ENCODE results near the gene SMTNL2.
"Not testable (repeated sequence)": the region's sequence is repeated elsewhere in the genome, so short reads cannot be mapped to it uniquely, and the experiment has no call there.

The SMTNL2 gene

GRCh38 chr17:4587803-4588202 lies 3.5 kb downstream of the SMTNL2 start:
- TF ChIP-seq CTCF (IDR thresholded peaks at IDR 0.05; ENCODE audit: low read length) (no peak), EZH2 (optimal IDR thresholded peaks at IDR 0.05; ENCODE audit: low read depth, low read length) (no peak), EZH2phosphoT487 (IDR thresholded peaks at IDR 0.05; ENCODE audit: low read length) (no peak)
- H3K4me2 ChIP-seq (ENCODE audit: low read depth, low read length), result no peak overlapping the region
- no peak overlapping the region for H2AFZ ChIP-seq (ENCODE audit: low read length)
- H3K4me3 ChIP-seq (ENCODE audit: low read length), result no peak overlapping the region
- H3K9me3 ChIP-seq (replicated peaks; ENCODE audit: insufficient read depth, low read length), result no peaks in the 10 kb centered on the region
- no peak overlapping the region for H3K9ac ChIP-seq (ENCODE audit: low read length)
- no peaks in the 10 kb centered on the region for H3F3A ChIP-seq (ENCODE audit: insufficient read depth, low read length)
- no peaks in the 10 kb centered on the region for H3K9me2 ChIP-seq (replicated peaks; ENCODE audit: insufficient read depth, low read length)
- peaks cover 92% of the 10 kb centered on the region for H3K27me3 ChIP-seq (replicated peaks; ENCODE audit: insufficient read depth, low read length)
- H3K79me2 ChIP-seq (ENCODE audit: low read length), result no peaks in the 10 kb centered on the region
- H3K36me3 ChIP-seq (replicated peaks; ENCODE audit: insufficient read depth, low read length), result no peaks in the 10 kb centered on the region
- DNase-seq, result no peak
- no peaks in the 10 kb centered on the region for H4K20me1 ChIP-seq (ENCODE audit: insufficient read depth, low read length)
- no peaks in the 10 kb centered on the region for H3K4me1 ChIP-seq (ENCODE audit: low read length)
- H3K27ac ChIP-seq (ENCODE audit: low read length), result no peak overlapping the region

GRCh38 chr17:4588391-4588790 lies 4.1 kb downstream of the SMTNL2 start:
- H3K36me3 ChIP-seq (replicated peaks; ENCODE audit: insufficient read depth, low read length), result no peaks in the 10 kb centered on the region
- peaks cover 91% of the 10 kb centered on the region for H3K27me3 ChIP-seq (replicated peaks; ENCODE audit: insufficient read depth, low read length)
- no peak overlapping the region for H2AFZ ChIP-seq (ENCODE audit: low read length)
- H3K27ac ChIP-seq (ENCODE audit: low read length), result no peak overlapping the region
- no peak overlapping the region for H3K4me2 ChIP-seq (ENCODE audit: low read depth, low read length)
- no peak overlapping the region for H3K9ac ChIP-seq (ENCODE audit: low read length)
- no peaks in the 10 kb centered on the region for H3K79me2 ChIP-seq (ENCODE audit: low read length)
- TF ChIP-seq CTCF (IDR thresholded peaks at IDR 0.05; ENCODE audit: low read length), result no peak
- no peak for TF ChIP-seq EZH2 (optimal IDR thresholded peaks at IDR 0.05; ENCODE audit: low read depth, low read length)
- TF ChIP-seq EZH2phosphoT487 (IDR thresholded peaks at IDR 0.05; ENCODE audit: low read length), result no peak
- no peaks in the 10 kb centered on the region for H3F3A ChIP-seq (ENCODE audit: insufficient read depth, low read length)
- no peak overlapping the region for H3K4me3 ChIP-seq (ENCODE audit: low read length)
- no peak for DNase-seq
- H3K9me3 ChIP-seq (replicated peaks; ENCODE audit: insufficient read depth, low read length), result no peaks in the 10 kb centered on the region
- H3K9me2 ChIP-seq (replicated peaks; ENCODE audit: insufficient read depth, low read length), result no peaks in the 10 kb centered on the region
- no peaks in the 10 kb centered on the region for H4K20me1 ChIP-seq (ENCODE audit: insufficient read depth, low read length)
- H3K4me1 ChIP-seq (ENCODE audit: low read length), result no peaks in the 10 kb centered on the region

GRCh38 chr17:4588898-4589625 lies 4.7 kb downstream of the SMTNL2 start:
- no peaks in the 10 kb centered on the region for H3F3A ChIP-seq (ENCODE audit: insufficient read depth, low read length)
- no peak overlapping the region for H3K9ac ChIP-seq (ENCODE audit: low read length)
- TF ChIP-seq EZH2phosphoT487 (IDR thresholded peaks at IDR 0.05; ENCODE audit: low read length) (no peak), EZH2 (optimal IDR thresholded peaks at IDR 0.05; ENCODE audit: low read depth, low read length) (no peak), CTCF (IDR thresholded peaks at IDR 0.05; ENCODE audit: low read length) (no peak)
- H3K27me3 ChIP-seq (replicated peaks; ENCODE audit: insufficient read depth, low read length), result peaks cover 89% of the 10 kb centered on the region
- no peaks in the 10 kb centered on the region for H3K79me2 ChIP-seq (ENCODE audit: low read length)
- H3K27ac ChIP-seq (ENCODE audit: low read length), result no peak overlapping the region
- no peaks in the 10 kb centered on the region for H3K36me3 ChIP-seq (replicated peaks; ENCODE audit: insufficient read depth, low read length)
- no peaks in the 10 kb centered on the region for H3K4me1 ChIP-seq (ENCODE audit: low read length)
- H3K9me2 ChIP-seq (replicated peaks; ENCODE audit: insufficient read depth, low read length), result no peaks in the 10 kb centered on the region
- no peak overlapping the region for H3K4me2 ChIP-seq (ENCODE audit: low read depth, low read length)
- H3K4me3 ChIP-seq (ENCODE audit: low read length), result no peak overlapping the region
- no peaks in the 10 kb centered on the region for H4K20me1 ChIP-seq (ENCODE audit: insufficient read depth, low read length)
- H3K9me3 ChIP-seq (replicated peaks; ENCODE audit: insufficient read depth, low read length), result no peaks in the 10 kb centered on the region
- DNase-seq, result no peak
- H2AFZ ChIP-seq (ENCODE audit: low read length), result no peak overlapping the region

GRCh38 chr17:4590042-4590441 lies 5.7 kb downstream of the SMTNL2 start:
- H4K20me1 ChIP-seq (ENCODE audit: insufficient read depth, low read length); H3K4me2 ChIP-seq (ENCODE audit: low read depth, low read length); H3K9me3 ChIP-seq (replicated peaks; ENCODE audit: insufficient read depth, low read length); H2AFZ ChIP-seq (ENCODE audit: low read length); H3K9me2 ChIP-seq (replicated peaks; ENCODE audit: insufficient read depth, low read length); H3K4me3 ChIP-seq (ENCODE audit: low read length); H3K36me3 ChIP-seq (replicated peaks; ENCODE audit: insufficient read depth, low read length); H3K79me2 ChIP-seq (ENCODE audit: low read length); H3K27ac ChIP-seq (ENCODE audit: low read length); H3F3A ChIP-seq (ENCODE audit: insufficient read depth, low read length); DNase-seq; H3K9ac ChIP-seq (ENCODE audit: low read length); H3K4me1 ChIP-seq (ENCODE audit: low read length): not testable (repeated sequence)
- peaks cover 91% of the 10 kb centered on the region for H3K27me3 ChIP-seq (replicated peaks; ENCODE audit: insufficient read depth, low read length)

Measured in MM.1S (cell line).